ENCODE results near the gene PLPPR3. TPM values are rescaled to one million over a fixed set of nuclear protein-coding genes. Genes with fewer than 3 reads are reported as not detected.
A peak's percentile ranks its signal among the peaks of the same experiment; 100 is the strongest.

PLPPR3 gene
- total and polyA plus RNA-seq, 9 of the 15 experiments (the other 6 are each of a cell fraction or from before 2014, with no cell fraction given): 0.01 to 48.2 (median 8.6) TPM

DNA sequence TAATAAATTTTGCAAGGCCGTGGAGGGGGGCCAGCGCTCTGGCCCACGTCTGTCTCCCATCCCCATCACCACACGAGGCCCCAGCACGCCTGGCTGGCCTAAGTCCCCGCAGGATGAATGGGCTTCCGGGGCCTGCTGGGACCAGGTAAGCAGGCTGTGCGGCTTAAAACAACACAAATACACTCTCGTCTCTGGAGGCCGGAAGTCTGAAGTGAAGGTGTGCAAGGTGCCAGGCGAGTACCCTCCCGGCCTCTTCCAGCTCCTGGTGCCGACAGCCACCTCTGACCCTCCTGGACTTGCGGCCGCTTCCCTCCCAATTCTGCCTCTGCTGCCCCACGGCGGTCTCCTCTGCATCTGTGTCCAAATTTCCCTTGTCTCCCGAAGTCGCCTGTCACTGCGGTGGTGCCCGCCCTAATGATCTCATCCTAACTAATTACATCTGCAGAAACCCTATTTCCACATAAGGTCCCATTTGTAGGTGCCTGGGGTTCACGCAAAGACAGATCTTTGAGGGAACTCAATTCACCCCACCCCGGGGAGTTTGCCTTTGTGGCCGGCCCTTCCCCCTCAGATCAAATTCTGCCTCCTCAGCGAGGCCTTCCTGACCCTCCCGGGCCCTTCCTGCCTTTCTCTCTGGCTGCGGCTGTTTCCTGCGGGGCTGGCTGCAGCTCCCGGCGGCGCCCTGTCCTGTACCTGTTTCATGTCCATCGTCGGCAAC lies 32.6 kb downstream of the PLPPR3 start (continued):
- TF ChIP-seq, protein P1, sequence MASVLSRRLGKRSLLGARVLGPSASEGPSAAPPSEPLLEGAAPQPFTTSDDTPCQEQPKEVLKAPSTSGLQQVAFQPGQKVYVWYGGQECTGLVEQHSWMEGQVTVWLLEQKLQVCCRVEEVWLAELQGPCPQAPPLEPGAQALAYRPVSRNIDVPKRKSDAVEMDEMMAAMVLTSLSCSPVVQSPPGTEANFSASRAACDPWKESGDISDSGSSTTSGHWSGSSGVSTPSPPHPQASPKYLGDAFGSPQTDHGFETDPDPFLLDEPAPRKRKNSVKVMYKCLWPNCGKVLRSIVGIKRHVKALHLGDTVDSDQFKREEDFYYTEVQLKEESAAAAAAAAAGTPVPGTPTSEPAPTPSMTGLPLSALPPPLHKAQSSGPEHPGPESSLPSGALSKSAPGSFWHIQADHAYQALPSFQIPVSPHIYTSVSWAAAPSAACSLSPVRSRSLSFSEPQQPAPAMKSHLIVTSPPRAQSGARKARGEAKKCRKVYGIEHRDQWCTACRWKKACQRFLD (CRISPR knock-in tag; IDR thresholded peaks at IDR 0.05): no peak
- TF ChIP-seq ARID1B (IDR thresholded peaks at IDR 0.05) (peak; percentile 53; the same call in 1 of the 2 replicates), ELF1 (tag; IDR thresholded peaks at IDR 0.05) (0 out of 2 replicates have a peak, but pooled peaks have one; percentile 38), NR2C2 (CRISPR knock-in tag; IDR thresholded peaks at IDR 0.05) (no peak), NR2C2 (tag; IDR thresholded peaks at IDR 0.05) (peak; percentile 75), RFX5 (IDR thresholded peaks at IDR 0.05; ENCODE audit: low read depth, low read length) (no peak), XRCC5 (IDR thresholded peaks at IDR 0.05; ENCODE audit: low read depth, low read length) (no peak), ETV1 (tag; conservative IDR thresholded peaks at IDR 0.05; ENCODE audit: low read depth) (peak; percentile 56), FOXJ2 (tag; IDR thresholded peaks at IDR 0.05) (no peak), ZNF239 (CRISPR knock-in tag; IDR thresholded peaks at IDR 0.05) (no peak), DMBX1 (CRISPR knock-in tag; IDR thresholded peaks at IDR 0.05; ENCODE audit: borderline replicate concordance) (0 out of 2 replicates have a peak, but pooled peaks have one; percentile 17), KDM4B (IDR thresholded peaks at IDR 0.05; ENCODE audit: borderline replicate concordance in 2 of 2, low read depth in 1 of 2) (0 out of 4 replicates have a peak, but pooled peaks of 1 of the 2 experiments have one; percentile 30)
- TF ChIP-seq, protein P2, sequence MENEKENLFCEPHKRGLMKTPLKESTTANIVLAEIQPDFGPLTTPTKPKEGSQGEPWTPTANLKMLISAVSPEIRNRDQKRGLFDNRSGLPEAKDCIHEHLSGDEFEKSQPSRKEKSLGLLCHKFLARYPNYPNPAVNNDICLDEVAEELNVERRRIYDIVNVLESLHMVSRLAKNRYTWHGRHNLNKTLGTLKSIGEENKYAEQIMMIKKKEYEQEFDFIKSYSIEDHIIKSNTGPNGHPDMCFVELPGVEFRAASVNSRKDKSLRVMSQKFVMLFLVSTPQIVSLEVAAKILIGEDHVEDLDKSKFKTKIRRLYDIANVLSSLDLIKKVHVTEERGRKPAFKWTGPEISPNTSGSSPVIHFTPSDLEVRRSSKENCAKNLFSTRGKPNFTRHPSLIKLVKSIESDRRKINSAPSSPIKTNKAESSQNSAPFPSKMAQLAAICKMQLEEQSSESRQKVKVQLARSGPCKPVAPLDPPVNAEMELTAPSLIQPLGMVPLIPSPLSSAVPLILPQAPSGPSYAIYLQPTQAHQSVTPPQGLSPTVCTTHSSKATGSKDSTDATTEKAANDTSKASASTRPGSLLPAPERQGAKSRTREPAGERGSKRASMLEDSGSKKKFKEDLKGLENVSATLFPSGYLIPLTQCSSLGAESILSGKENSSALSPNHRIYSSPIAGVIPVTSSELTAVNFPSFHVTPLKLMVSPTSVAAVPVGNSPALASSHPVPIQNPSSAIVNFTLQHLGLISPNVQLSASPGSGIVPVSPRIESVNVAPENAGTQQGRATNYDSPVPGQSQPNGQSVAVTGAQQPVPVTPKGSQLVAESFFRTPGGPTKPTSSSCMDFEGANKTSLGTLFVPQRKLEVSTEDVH (IDR thresholded peaks at IDR 0.05; ENCODE audit: low read depth, partially characterized antibody): no peak
- TF ChIP-seq, protein P3, sequence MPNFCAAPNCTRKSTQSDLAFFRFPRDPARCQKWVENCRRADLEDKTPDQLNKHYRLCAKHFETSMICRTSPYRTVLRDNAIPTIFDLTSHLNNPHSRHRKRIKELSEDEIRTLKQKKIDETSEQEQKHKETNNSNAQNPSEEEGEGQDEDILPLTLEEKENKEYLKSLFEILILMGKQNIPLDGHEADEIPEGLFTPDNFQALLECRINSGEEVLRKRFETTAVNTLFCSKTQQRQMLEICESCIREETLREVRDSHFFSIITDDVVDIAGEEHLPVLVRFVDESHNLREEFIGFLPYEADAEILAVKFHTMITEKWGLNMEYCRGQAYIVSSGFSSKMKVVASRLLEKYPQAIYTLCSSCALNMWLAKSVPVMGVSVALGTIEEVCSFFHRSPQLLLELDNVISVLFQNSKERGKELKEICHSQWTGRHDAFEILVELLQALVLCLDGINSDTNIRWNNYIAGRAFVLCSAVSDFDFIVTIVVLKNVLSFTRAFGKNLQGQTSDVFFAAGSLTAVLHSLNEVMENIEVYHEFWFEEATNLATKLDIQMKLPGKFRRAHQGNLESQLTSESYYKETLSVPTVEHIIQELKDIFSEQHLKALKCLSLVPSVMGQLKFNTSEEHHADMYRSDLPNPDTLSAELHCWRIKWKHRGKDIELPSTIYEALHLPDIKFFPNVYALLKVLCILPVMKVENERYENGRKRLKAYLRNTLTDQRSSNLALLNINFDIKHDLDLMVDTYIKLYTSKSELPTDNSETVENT (CRISPR knock-in tag; IDR thresholded peaks at IDR 0.05): 0 out of 2 replicates have a peak, but pooled peaks have one; percentile 15
- TF ChIP-seq, protein P4, sequence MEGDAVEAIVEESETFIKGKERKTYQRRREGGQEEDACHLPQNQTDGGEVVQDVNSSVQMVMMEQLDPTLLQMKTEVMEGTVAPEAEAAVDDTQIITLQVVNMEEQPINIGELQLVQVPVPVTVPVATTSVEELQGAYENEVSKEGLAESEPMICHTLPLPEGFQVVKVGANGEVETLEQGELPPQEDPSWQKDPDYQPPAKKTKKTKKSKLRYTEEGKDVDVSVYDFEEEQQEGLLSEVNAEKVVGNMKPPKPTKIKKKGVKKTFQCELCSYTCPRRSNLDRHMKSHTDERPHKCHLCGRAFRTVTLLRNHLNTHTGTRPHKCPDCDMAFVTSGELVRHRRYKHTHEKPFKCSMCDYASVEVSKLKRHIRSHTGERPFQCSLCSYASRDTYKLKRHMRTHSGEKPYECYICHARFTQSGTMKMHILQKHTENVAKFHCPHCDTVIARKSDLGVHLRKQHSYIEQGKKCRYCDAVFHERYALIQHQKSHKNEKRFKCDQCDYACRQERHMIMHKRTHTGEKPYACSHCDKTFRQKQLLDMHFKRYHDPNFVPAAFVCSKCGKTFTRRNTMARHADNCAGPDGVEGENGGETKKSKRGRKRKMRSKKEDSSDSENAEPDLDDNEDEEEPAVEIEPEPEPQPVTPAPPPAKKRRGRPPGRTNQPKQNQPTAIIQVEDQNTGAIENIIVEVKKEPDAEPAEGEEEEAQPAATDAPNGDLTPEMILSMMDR (IDR thresholded peaks at IDR 0.05 in 2 of 3, conservative IDR thresholded peaks at IDR 0.05 in 1 of 3; ENCODE audit: insufficient read depth in 2 of 3, low read depth in 1 of 3, low read length in 3 of 3): peak; percentile 26 to 47 (median 26); a peak in 3 of 6 replicates
- TF ChIP-seq, protein P5, sequence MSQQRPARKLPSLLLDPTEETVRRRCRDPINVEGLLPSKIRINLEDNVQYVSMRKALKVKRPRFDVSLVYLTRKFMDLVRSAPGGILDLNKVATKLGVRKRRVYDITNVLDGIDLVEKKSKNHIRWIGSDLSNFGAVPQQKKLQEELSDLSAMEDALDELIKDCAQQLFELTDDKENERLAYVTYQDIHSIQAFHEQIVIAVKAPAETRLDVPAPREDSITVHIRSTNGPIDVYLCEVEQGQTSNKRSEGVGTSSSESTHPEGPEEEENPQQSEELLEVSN (IDR thresholded peaks at IDR 0.05; ENCODE audit: borderline replicate concordance in 1 of 2, extremely low read depth in 1 of 2, insufficient read depth in 1 of 2, insufficient read length in 1 of 2, low read depth in 1 of 2, low read length in 1 of 2, poor library complexity in 1 of 2, severe bottlenecking in 1 of 2): peak; percentile 23 to 52

Data from K562 (cell line).